AG10803 (cell line): ENCODE results near the gene SUPT4H1.

Source experiments
- DNase-seq: peaks from one replicate; pipeline ENCODE4 v3.0.0; 2010; ENCODE audit warnings: low read depth
- H3K4me3 ChIP-seq: 2 replicates; pipeline ENCODE4 v1.5.1; 2011; ENCODE audit warnings: mild to moderate bottlenecking, low read length, control low read depth
- TF ChIP-seq, protein P1 (sequence below): conservative IDR thresholded peaks from 2 replicates; pipeline ENCODE4 v1.5.1; 2011; ENCODE audit warnings: mild to moderate bottlenecking, low read length, control low read depth, inconsistent platforms

SUPT4H1 gene

GRCh38 chr17:58394534-58395223 is 42.7 kb upstream of the SUPT4H1 start:
- TF ChIP-seq, protein P1, sequence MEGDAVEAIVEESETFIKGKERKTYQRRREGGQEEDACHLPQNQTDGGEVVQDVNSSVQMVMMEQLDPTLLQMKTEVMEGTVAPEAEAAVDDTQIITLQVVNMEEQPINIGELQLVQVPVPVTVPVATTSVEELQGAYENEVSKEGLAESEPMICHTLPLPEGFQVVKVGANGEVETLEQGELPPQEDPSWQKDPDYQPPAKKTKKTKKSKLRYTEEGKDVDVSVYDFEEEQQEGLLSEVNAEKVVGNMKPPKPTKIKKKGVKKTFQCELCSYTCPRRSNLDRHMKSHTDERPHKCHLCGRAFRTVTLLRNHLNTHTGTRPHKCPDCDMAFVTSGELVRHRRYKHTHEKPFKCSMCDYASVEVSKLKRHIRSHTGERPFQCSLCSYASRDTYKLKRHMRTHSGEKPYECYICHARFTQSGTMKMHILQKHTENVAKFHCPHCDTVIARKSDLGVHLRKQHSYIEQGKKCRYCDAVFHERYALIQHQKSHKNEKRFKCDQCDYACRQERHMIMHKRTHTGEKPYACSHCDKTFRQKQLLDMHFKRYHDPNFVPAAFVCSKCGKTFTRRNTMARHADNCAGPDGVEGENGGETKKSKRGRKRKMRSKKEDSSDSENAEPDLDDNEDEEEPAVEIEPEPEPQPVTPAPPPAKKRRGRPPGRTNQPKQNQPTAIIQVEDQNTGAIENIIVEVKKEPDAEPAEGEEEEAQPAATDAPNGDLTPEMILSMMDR, result no peak
- no peak overlapping the region for H3K4me3 ChIP-seq
- DNase-seq, result no peak

- TF ChIP-seq, protein P1, result no peak
- no peak for DNase-seq
Measured at GRCh38 chr17:58391302-58391984, 39.4 kb upstream of the SUPT4H1 start.

DNA sequence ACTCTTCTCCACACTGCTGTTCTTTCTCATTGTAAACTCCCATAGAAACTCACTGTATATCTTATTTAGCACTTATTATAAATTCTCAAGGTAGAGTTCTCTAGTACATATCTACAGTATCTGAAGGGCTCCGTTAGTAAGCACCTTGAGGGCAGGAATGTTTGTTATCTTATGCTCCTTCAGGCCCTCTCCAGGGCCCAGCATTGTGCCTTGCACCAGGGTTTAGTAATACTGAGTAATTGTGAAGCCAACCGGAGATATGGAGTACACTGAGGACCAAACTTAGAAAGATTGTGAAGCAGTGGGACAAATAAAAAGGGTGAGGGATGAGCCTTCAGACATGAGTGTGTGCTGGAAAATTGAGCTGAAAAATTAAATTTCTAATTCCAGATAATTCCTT is 38.9 kb upstream of the SUPT4H1 start:
- H3K4me3 ChIP-seq, result no peak overlapping the region
- DNase-seq, result no peak
- TF ChIP-seq, protein P1, result no peak

More at GRCh38 chr17:58391302-58391984, 39.4 kb upstream of the SUPT4H1 start:
- H3K4me3 ChIP-seq, result no peak overlapping the region

DNA sequence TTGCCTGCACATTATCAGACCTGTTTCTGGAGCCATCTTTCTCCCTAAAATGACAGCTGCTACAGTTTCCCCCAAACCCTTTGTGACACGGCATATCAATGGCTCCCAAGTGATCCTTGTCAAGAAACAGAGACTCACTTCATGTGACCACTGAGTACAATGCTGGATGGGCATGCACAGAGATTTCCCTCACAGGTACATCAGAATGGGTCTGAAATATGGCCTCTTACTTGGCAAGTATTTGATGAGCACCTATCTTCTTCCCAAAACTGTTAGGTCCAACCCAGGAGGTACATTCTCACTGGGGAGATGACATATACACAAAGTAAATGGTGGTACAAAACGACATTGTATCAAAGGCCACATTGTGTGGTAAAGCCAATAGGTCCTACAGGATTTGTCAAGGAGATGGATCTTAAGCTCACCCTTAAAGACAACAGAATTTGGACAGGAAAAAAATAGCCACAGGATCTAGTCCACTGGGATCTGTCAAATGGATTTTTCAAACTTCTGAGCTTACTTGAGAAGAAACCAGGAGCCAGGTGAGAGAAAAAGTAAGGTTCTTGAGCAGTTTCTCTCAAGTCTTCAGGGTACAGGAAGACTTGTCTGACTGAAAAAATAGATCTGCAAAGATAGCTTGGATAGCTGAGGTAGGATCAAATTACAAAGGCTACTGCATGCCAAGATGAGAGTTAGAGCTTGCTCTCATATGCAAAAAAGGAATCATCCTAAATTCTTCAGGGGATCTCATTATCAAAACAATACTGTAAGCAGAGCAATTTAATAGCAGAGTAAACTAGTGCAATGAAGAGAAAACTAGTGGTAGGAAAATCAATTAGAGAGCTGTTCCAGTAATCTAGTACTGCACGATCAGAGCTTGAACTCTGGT is 36.5 kb upstream of the SUPT4H1 start:
- no peak overlapping the region for H3K4me3 ChIP-seq
- TF ChIP-seq, protein P1, result no peak
- DNase-seq, result no peak

DNA sequence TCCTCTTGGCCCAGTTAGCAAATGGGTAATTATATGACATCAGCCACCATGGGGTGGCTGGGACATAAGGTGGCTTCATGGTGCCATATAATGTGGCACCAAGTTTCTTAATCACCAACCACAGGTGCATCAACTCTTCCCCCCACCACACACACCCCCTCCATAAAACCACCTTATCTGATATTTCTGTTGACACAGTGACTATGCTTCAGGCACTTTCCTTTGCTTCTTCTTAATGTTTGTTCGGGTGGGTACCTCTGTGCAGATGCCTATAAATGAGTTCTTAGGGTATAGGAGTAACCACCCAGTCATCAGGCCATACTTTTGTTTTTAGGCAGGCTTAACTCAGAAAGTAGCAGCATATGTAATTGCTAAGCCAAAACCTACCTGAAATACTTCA is 35.8 kb upstream of the SUPT4H1 start:
- H3K4me3 ChIP-seq, result no peak overlapping the region
- no peak for DNase-seq
- TF ChIP-seq, protein P1, result no peak

GRCh38 chr17:58386708-58387107 is 34.7 kb upstream of the SUPT4H1 start:
- H3K4me3 ChIP-seq, result no peak overlapping the region
- no peak for DNase-seq
- TF ChIP-seq, protein P1, result no peak
